ENCODE data around the gene RAB29.

The RAB29 gene

GRCh38 chr1:205797168-205797567 is 21.9 kb upstream of the RAB29 start:
- TF ChIP-seq FOXP2 (optimal IDR thresholded peaks at IDR 0.05; ENCODE audit: borderline replicate concordance, extremely low read depth, extremely low read length, insufficient read depth) (no peak), SIN3A (IDR thresholded peaks at IDR 0.05; ENCODE audit: borderline replicate concordance, insufficient read depth, low read length) (no peak), REST (IDR thresholded peaks at IDR 0.05; ENCODE audit: insufficient read depth in 1 of 2, low read depth in 2 of 2, low read length in 2 of 2) (no peak), POLR2AphosphoS5 (IDR thresholded peaks at IDR 0.05; ENCODE audit: low read depth, low read length) (no peak), TAF1 (IDR thresholded peaks at IDR 0.05; ENCODE audit: borderline replicate concordance, insufficient read depth, low read length) (no peak)

GRCh38 chr1:205794011-205794730 is 18.9 kb upstream of the RAB29 start:
- no peak for TF ChIP-seq REST (IDR thresholded peaks at IDR 0.05; ENCODE audit: insufficient read depth in 1 of 2, low read depth in 2 of 2, low read length in 2 of 2)
- TF ChIP-seq SIN3A (IDR thresholded peaks at IDR 0.05; ENCODE audit: borderline replicate concordance, insufficient read depth, low read length): no peak
- no peak for TF ChIP-seq TAF1 (IDR thresholded peaks at IDR 0.05; ENCODE audit: borderline replicate concordance, insufficient read depth, low read length)
- TF ChIP-seq POLR2AphosphoS5 (IDR thresholded peaks at IDR 0.05; ENCODE audit: low read depth, low read length): no peak
- no peak for TF ChIP-seq FOXP2 (optimal IDR thresholded peaks at IDR 0.05; ENCODE audit: borderline replicate concordance, extremely low read depth, extremely low read length, insufficient read depth)

- no peak for TF ChIP-seq POLR2AphosphoS5 (IDR thresholded peaks at IDR 0.05; ENCODE audit: low read depth, low read length)
- no peak for TF ChIP-seq FOXP2 (optimal IDR thresholded peaks at IDR 0.05; ENCODE audit: borderline replicate concordance, extremely low read depth, extremely low read length, insufficient read depth)
- TF ChIP-seq TAF1 (IDR thresholded peaks at IDR 0.05; ENCODE audit: borderline replicate concordance, insufficient read depth, low read length): no peak
- TF ChIP-seq REST (IDR thresholded peaks at IDR 0.05; ENCODE audit: insufficient read depth in 1 of 2, low read depth in 2 of 2, low read length in 2 of 2): no peak
- no peak for TF ChIP-seq SIN3A (IDR thresholded peaks at IDR 0.05; ENCODE audit: borderline replicate concordance, insufficient read depth, low read length)
Measured at GRCh38 chr1:205792961-205793673, 17.8 kb upstream of the RAB29 start.

- TF ChIP-seq SIN3A (IDR thresholded peaks at IDR 0.05; ENCODE audit: borderline replicate concordance, insufficient read depth, low read length) (no peak), POLR2AphosphoS5 (IDR thresholded peaks at IDR 0.05; ENCODE audit: low read depth, low read length) (no peak), REST (IDR thresholded peaks at IDR 0.05; ENCODE audit: insufficient read depth in 1 of 2, low read depth in 2 of 2, low read length in 2 of 2) (no peak), FOXP2 (optimal IDR thresholded peaks at IDR 0.05; ENCODE audit: borderline replicate concordance, extremely low read depth, extremely low read length, insufficient read depth) (no peak), TAF1 (IDR thresholded peaks at IDR 0.05; ENCODE audit: borderline replicate concordance, insufficient read depth, low read length) (no peak)
Measured at GRCh38 chr1:205792481-205792881, 17.2 kb upstream of the RAB29 start.
